GM13977 (cell line): ENCODE measurements around the gene MTFR2.

Source experiments
- DNase-seq: peaks from one replicate; pipeline ENCODE4 v3.0.0; 2012; ENCODE audit warnings: low spot score
- in situ Hi-C: fragments of 300-500 bp; cut with MboI; formaldehyde crosslinking; loops from one replicate; pipeline ENCODE4 v1.12.0; 2022; ENCODE audit warnings: low sequenced_read_pairs, low pct_unique_long_range_greater_than_20kb, mixed read lengths, inconsistent platforms; ENCODE audit not compliant: unreplicated experiment
- TF ChIP-seq, protein P1 (sequence below): IDR thresholded peaks from 2 replicates; pipeline ENCODE4 v1.5.1; 2012; ENCODE audit warnings: mild to moderate bottlenecking, control low read depth; ENCODE audit not compliant: insufficient read depth; ENCODE audit errors: extremely low read depth, missing control alignments

The MTFR2 gene

DNA sequence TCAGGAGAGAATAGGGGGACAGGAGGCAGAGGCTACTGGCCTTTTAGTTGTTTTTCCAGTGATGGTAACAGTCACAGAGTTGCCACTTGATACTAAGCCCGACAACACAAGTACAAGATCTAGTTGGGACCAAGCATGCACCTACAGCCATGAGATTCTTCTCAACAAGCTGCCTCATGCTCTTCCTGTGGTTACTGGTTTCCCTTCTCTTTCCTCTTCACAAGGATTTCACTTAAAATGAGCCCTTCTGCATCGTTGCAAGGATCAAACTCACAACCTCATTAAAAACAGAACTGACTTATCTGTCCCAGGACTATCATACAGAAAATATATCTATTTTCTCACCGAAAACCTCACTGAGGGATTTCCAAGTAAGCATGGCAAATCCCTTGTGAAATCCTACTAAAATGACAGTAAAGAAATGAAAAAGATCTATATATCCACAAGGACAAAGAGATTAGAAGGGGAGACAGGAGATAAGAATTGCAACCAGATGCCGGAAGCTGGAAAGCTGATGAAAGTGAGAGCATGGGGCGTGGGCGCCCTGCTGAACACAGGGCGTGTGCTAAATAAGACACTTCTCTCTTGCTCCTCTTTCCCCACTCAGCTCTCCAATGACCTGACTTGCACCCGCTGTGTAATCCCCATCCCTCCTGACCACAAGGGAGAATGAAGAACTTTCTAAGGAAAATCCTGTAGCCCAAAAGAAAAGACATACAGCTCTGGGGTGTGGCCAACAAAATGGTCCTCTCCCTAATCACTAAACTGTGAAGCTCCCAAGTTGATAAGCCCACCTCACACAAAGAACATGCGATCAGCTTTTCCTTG is 13.4 kb downstream of the MTFR2 start:
- no peak for DNase-seq
- in situ Hi-C loops, result no loop called here
- TF ChIP-seq, protein P1, sequence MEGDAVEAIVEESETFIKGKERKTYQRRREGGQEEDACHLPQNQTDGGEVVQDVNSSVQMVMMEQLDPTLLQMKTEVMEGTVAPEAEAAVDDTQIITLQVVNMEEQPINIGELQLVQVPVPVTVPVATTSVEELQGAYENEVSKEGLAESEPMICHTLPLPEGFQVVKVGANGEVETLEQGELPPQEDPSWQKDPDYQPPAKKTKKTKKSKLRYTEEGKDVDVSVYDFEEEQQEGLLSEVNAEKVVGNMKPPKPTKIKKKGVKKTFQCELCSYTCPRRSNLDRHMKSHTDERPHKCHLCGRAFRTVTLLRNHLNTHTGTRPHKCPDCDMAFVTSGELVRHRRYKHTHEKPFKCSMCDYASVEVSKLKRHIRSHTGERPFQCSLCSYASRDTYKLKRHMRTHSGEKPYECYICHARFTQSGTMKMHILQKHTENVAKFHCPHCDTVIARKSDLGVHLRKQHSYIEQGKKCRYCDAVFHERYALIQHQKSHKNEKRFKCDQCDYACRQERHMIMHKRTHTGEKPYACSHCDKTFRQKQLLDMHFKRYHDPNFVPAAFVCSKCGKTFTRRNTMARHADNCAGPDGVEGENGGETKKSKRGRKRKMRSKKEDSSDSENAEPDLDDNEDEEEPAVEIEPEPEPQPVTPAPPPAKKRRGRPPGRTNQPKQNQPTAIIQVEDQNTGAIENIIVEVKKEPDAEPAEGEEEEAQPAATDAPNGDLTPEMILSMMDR, result no peak

DNA sequence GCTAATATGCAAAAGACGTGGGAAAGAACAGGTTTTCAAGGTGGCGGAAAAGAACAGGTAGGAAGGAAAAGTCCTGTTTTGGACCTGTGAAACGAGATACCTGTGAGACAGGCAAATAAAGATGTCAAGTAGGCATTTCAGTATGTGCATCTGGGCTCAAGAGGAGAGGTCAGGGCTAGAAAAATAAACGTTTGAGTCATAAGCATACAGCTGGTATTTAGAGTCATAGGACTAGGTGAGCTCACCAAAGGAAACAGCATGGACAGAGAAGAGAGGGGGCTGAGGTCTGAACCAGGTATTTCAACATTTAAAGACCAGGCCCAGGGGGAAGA is 14.9 kb downstream of the MTFR2 start:
- DNase-seq, result no peak
- TF ChIP-seq, protein P1, result no peak
- in situ Hi-C loops, result no loop called here

DNA sequence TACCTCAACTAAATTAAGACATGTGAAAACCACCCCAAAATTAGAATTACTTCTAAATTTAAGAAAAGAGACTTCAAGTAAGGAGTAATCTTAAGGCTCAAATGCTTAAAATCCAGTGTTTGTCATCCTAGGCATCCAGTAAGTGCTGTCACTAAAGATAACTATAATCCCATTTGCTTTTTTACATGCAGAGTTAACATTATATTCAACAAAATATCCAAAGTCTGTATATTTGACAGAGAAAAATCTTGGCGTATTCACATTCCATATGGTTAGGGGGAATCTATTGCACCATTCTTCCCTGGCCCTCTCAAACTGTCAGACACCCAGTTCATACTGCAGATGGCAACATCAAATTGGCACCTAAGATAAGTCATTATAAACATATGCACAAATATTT is 17.4 kb downstream of the MTFR2 start:
- no peak for DNase-seq
- in situ Hi-C loops, result no loop called here
- TF ChIP-seq, protein P1, result no peak

DNA sequence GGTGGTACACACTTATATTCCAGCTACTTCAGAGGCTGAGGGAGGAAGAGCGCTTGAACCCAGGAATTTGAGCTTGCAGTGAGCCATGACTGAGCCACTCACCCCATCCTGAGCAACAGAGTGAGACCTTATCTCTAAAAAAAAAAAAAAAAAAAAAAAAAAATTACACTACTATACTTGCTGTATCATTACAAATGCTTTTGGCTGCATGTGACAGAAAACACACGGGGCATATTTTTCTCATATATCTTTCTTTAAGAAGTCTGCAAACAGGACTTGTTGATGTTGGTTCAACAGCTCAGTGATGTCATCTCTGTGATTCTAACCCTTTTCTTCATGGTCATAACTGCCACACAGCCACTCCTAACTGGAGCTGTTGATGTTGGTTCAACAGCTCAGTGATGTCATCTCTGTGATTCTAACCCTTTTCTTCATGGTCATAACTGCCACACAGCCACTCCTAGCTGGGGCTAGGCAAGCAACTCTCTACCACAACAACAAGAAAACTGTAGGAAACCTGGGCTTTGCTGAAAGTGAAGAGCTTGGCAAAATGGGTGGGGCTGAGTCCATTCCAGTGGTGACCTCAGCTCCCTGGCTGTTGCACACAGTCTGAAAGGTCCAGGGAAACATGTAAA is 19.8 kb downstream of the MTFR2 start:
- TF ChIP-seq, protein P1, result no peak
- no peak for DNase-seq
- in situ Hi-C loops, result no loop called here

DNA sequence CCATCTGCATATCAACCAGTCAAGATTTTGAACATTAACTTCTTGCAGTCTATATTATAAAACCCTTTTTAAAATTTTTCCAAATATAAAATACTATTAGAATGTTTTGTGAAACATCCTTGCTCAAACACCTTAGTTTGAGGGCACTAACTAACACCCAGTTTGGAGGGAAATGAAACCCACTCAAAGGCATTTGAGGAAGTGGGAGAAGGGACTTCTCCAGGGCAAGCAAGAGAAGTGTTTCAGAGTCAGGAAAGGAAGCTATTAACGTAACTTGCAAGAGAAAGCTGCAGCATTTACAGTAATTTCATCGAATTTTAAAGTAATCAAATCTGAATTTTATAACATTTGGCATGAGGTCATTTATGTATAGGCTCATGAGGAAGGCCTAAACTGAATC is 21.3 kb downstream of the MTFR2 start:
- no peak for DNase-seq
- in situ Hi-C loops, result no loop called here
- TF ChIP-seq, protein P1, result no peak

DNA sequence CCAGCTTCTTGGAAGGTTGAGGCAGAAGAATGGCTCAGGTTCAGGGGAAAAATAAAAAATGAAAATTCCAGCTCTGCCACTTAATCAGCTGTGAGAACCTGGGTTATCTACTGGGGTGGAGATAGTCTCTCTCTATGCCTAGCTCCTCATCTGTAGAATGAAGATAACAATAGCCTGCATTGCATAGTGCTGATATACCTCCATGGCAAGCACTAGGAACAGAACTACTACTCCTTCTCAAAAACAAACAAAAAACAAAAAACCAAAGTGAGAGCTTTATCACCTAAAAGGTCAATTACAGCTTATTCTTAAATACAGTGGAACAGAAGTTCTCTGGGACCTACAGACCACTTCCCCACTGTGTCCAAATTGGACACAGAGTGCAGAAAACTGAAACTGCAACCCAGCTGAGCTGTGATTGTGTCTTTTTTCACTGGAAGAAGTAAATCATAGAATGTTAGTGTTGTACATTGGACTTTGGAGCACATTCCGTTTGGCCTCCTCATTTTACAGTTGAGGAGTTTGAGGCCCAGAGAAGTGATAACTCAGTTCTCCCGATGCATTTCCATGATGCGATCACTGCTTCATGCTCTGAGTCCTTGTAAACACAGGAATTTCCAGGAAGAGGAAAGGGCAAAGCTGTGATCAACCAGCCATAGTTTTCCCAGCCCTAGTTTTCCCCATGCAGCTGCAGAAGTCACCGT is 23.3 kb downstream of the MTFR2 start:
- DNase-seq, result no peak
- TF ChIP-seq, protein P1, result no peak
- in situ Hi-C loops, result no loop called here
